Stimulated activated CD4-positive, alpha-beta T cell treated with anti-CD3 and anti-CD28 coated beads, Interleukin-4, amount 100 ng/mL, for 48 hours (primary cell): ENCODE measurements around the gene ENTR1.
"Not testable (repeated sequence)": the region's sequence is repeated elsewhere in the genome, so short reads cannot be mapped to it uniquely, and the experiment has no call there.

ENCODE experiments used
- DNase-seq, 2 donors: peaks; one replicate each; pipeline ENCODE4 v3.0.0-alpha.2; 2020; ENCODE audit warnings: low read depth in 2 of 2

The ENTR1 gene

GRCh38 chr9:136438548-136439480 lies 28.4 kb upstream of the ENTR1 start:
- peak; percentile 40 to 56 for DNase-seq

- DNase-seq, result no peak
Measured at GRCh38 chr9:136437839-136438547, 27.6 kb upstream of the ENTR1 start.

- DNase-seq, result no peak
Measured at GRCh38 chr9:136437430-136437829, 27.0 kb upstream of the ENTR1 start.

- DNase-seq, result no peak
Measured at GRCh38 chr9:136436055-136436634, 25.7 kb upstream of the ENTR1 start.

GRCh38 chr9:136434580-136435169 lies 24.3 kb upstream of the ENTR1 start:
- DNase-seq, result no peak

- no peak for DNase-seq
Measured at GRCh38 chr9:136433849-136434579, 23.6 kb upstream of the ENTR1 start.

- DNase-seq, result no peak
Measured at GRCh38 chr9:136433043-136433715, 22.8 kb upstream of the ENTR1 start.

GRCh38 chr9:136432591-136432990 lies 22.2 kb upstream of the ENTR1 start:
- DNase-seq, result no peak

GRCh38 chr9:136431782-136432350 lies 21.5 kb upstream of the ENTR1 start:
- no peak for DNase-seq

- DNase-seq, result no peak
Measured at GRCh38 chr9:136430588-136431234, 20.3 kb upstream of the ENTR1 start.

GRCh38 chr9:136429683-136430491 lies 19.5 kb upstream of the ENTR1 start:
- no peak for DNase-seq

- DNase-seq, result no peak
Measured at GRCh38 chr9:136429075-136429628, 18.7 kb upstream of the ENTR1 start.

GRCh38 chr9:136426787-136427186 lies 16.4 kb upstream of the ENTR1 start:
- no peak for DNase-seq

GRCh38 chr9:136425367-136425766 lies 15.0 kb upstream of the ENTR1 start:
- not testable (repeated sequence) for DNase-seq

GRCh38 chr9:136424750-136425362 lies 14.4 kb upstream of the ENTR1 start:
- DNase-seq, result no peak

- no peak for DNase-seq
Measured at GRCh38 chr9:136423432-136424146, 13.2 kb upstream of the ENTR1 start.

- no peak for DNase-seq
Measured at GRCh38 chr9:136422876-136423275, 12.5 kb upstream of the ENTR1 start.

GRCh38 chr9:136421791-136422190 lies 11.4 kb upstream of the ENTR1 start:
- DNase-seq, result no peak
